ENCODE results near the gene PRAMEF25. TPM values are rescaled to one million over a fixed set of nuclear protein-coding genes. Genes with fewer than 3 reads are reported as not detected.
"Not testable (repeated sequence)": the region's sequence is repeated elsewhere in the genome, so short reads cannot be mapped to it uniquely, and the experiment has no call there.

PRAMEF25 gene
- total RNA-seq = not detected in 2 replicates

DNA sequence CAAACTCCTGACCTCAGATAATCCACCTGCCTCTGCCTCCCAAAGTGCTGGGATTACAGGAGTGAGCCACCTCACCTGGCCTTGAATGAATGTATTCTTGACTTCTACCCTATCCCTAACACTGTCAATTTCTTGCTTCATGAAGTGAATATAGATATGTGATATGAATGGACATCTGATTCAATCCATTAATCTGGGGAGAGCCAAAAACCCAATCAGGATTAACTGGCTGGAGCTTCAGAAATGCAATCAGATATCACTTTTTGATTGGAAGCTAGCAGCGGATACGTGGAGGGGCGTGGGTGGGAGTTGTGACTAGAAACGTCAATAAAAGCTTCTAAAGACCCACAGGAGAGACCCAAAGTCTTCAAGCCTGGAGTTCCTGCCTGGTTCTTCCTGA, at the start of gene PRAMEF25:
Gene PRAMEF25, plus strand, starts transcription at position 301 of the 400 bp plus-strand sequence. CDS start 2,920 bp downstream, outside the sequence.
- H3K4me1 Mint-ChIP-seq; H3K27me3 Mint-ChIP-seq; ATAC-seq (ENCODE audit: low read depth); H3K9me3 Mint-ChIP-seq; intact Hi-C loops (cut with micrococcal nuclease); DNase-seq; H3K27ac Mint-ChIP-seq; CTCF ChIA-PET; H3K36me3 Mint-ChIP-seq (ENCODE audit: low read depth); POLR2A ChIA-PET; H3K4me3 Mint-ChIP-seq: not testable (repeated sequence)

DNA sequence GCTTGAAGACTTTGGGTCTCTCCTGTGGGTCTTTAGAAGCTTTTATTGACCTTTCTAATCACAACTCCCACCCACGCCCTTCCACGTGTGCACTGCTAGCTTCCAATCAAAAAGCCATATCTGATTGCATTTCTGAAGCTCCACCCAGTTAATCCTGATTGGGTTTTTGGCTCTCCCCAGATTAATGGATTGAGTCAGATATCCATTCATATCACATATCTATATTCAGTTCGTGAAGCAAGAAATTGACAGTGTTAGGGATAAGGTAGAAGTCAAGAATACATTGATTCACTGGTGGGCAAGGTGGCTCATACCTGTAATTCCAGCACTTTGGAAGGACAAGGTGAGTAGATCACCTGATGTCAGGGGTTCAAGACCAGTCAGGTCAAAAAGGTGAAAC, 14.1 kb upstream of the PRAMEF25 start, which contains the start of gene PRAMEF27:
Gene PRAMEF27, minus strand, starts transcription at position 101 of the 400 bp plus-strand sequence. CDS start 2,916 bp downstream, outside the sequence.
- H3K27ac Mint-ChIP-seq, H3K4me3 Mint-ChIP-seq, H3K9me3 Mint-ChIP-seq: not testable (repeated sequence)

DNA sequence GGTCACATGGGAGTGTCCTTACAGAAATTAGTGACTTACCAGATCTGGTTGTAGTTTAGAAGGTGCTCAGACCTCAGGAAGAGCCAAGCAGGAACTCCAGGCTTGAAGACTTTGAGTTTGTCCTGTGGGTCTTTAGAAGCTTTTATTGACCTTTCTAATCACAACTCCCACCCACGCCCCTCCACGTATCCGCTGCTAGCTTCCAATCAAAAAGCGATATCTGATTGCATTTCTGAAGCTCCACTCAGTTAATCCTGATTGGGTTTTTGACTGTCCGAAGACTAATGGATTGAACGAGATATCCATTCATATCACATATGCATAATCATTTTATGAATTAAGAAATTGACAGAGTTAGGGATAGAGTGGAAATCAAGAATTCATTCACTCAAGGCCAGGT, 46.2 kb downstream of the PRAMEF25 start, which contains the start of gene HNRNPCL2:
Gene HNRNPCL2, minus strand, starts transcription at position 101 of the 400 bp plus-strand sequence. CDS start 454 bp downstream, outside the sequence.
- H3K27ac Mint-ChIP-seq; CTCF ChIA-PET; intact Hi-C loops (cut with micrococcal nuclease); POLR2A ChIA-PET; H3K36me3 Mint-ChIP-seq (ENCODE audit: low read depth); H3K27me3 Mint-ChIP-seq; ATAC-seq (ENCODE audit: low read depth); DNase-seq; H3K4me3 Mint-ChIP-seq; H3K9me3 Mint-ChIP-seq; H3K4me1 Mint-ChIP-seq: not testable (repeated sequence)

More for the DNA sequence above, 14.1 kb upstream of the PRAMEF25 start, which contains the start of gene PRAMEF27:
- H3K4me1 Mint-ChIP-seq; CTCF ChIA-PET; ATAC-seq (ENCODE audit: low read depth); intact Hi-C loops (cut with micrococcal nuclease); POLR2A ChIA-PET; H3K36me3 Mint-ChIP-seq (ENCODE audit: low read depth); H3K27me3 Mint-ChIP-seq; DNase-seq: not testable (repeated sequence)

Other genes starting within 250 kb of the PRAMEF25 start
- not detected in 2 replicates for gene PRAMEF11, start 239.4 kb upstream of the PRAMEF25 start, total RNA-seq
- not detected in 2 replicates for gene HNRNPCL1, start 222.1 kb upstream of the PRAMEF25 start, total RNA-seq
- gene PRAMEF2, start 213.7 kb upstream of the PRAMEF25 start, total RNA-seq = not detected in 2 replicates
- gene PRAMEF4, start 184.6 kb upstream of the PRAMEF25 start, total RNA-seq = not detected in 2 replicates
- not detected in 2 replicates for gene PRAMEF10, start 172.5 kb upstream of the PRAMEF25 start, total RNA-seq
- gene PRAMEF7, start 154.2 kb upstream of the PRAMEF25 start, total RNA-seq = not detected in 2 replicates
- gene PRAMEF6, start 123.2 kb upstream of the PRAMEF25 start, total RNA-seq = not detected in 2 replicates
- gene PRAMEF27, start 14.2 kb upstream of the PRAMEF25 start, total RNA-seq = not detected in 2 replicates
- gene HNRNPCL3, start 10.0 kb upstream of the PRAMEF25 start, total RNA-seq = not detected in 2 replicates
- gene HNRNPCL2, start 46.1 kb downstream of the PRAMEF25 start, total RNA-seq = not detected in 2 replicates
- gene PRAMEF26, start 85.2 kb downstream of the PRAMEF25 start, total RNA-seq = not detected in 2 replicates
- not detected in 2 replicates for gene HNRNPCL4, start 94.9 kb downstream of the PRAMEF25 start, total RNA-seq
- gene PRAMEF9, start 101.1 kb downstream of the PRAMEF25 start, total RNA-seq = not detected in 2 replicates
- not detected in 2 replicates for gene PRAMEF13, start 130.6 kb downstream of the PRAMEF25 start, total RNA-seq
- gene PRAMEF18, start 155.4 kb downstream of the PRAMEF25 start, total RNA-seq = not detected in 2 replicates
- gene PRAMEF5, start 183.4 kb downstream of the PRAMEF25 start, total RNA-seq = not detected in 2 replicates
- not detected in 2 replicates for gene PRAMEF8, start 214.4 kb downstream of the PRAMEF25 start, total RNA-seq
- gene PRAMEF33, start 232.8 kb downstream of the PRAMEF25 start, total RNA-seq = not detected in 2 replicates
- not detected in 2 replicates for gene PRAMEF15, start 244.8 kb downstream of the PRAMEF25 start, total RNA-seq